ENCODE data around the gene C13orf46.

- no peak for TF ChIP-seq CTCF (IDR thresholded peaks at IDR 0.05; ENCODE audit: insufficient read depth, low read length)
- no peak for TF ChIP-seq POLR2AphosphoS5 (IDR thresholded peaks at IDR 0.05; ENCODE audit: low read depth)
- TF ChIP-seq SPI1 (IDR thresholded peaks at IDR 0.05; ENCODE audit: borderline replicate concordance, low read depth): no peak
Measured at GRCh38 chr13:113926951-113927660, 46.8 kb downstream of the C13orf46 start.

Measured in HL-60 (cell line).